Measurements from ENCODE around the gene CLDN20. TPM values are rescaled to one million over a fixed set of nuclear protein-coding genes. Genes with fewer than 3 reads are reported as not detected.
"Not testable (repeated sequence)": the region's sequence is repeated elsewhere in the genome, so short reads cannot be mapped to it uniquely, and the experiment has no call there.

CLDN20 gene, protein sequence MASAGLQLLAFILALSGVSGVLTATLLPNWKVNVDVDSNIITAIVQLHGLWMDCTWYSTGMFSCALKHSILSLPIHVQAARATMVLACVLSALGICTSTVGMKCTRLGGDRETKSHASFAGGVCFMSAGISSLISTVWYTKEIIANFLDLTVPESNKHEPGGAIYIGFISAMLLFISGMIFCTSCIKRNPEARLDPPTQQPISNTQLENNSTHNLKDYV
- total RNA-seq = 1 to 10 TPM; 1.5 to 4.4 (median 3.3) TPM

DNA sequence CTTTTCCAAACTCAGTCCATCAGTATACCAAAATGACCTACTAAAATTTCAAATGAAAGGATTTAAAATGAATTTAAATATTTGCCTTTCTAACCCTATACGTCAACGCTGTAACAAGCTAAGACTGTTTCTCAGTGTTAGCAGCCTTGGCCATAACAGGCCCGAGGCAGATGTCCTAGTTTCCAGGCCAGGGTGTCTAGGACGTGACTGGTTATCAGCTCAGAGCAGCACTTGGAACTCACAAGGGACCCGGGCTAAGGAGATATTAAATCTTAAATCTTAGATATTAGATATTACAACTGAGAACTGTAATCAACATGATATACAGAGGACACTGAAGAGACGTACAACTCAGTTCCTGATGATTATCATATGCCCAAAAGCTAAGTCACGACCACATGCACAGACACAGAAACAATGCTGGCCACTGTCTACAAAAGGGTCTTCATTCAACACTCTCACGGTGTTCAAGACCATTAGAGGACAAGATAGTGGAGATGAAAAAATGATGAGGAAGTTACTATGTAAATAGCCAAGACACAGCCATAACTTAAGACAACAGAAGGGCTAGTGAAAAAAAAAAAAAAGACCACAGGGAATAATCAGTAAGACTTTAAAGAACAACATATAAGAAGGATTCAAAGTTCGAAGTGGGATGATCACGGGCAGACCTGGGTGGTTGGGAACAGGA, at the start of gene CLDN20:
Gene CLDN20 (plus strand): TSS at position 641 of the 691 bp plus-strand sequence. CDS start 11,707 bp downstream, outside the sequence.
- 84% methylated on average over 10 of the region's 10 CpGs for WGBS, 2 donors
- Histone ChIP-seq H3K27me3 (no peaks in the 10 kb centered on the region), H3K4me3 (no peak within 1 kb of the TSS), H3K9me3 (no peaks in the 10 kb centered on the region), H3K27ac (peak within 1 kb of the TSS in 1 of 4 donors; percentile 61), H3K4me1 (peaks cover 0 to 4% (median 0%) of the 10 kb centered on the region in 4 donors), H3K36me3 (peaks cover 0 to 28% (median 0%) of the 10 kb centered on the region in 3 donors)
- TF ChIP-seq, protein P1, sequence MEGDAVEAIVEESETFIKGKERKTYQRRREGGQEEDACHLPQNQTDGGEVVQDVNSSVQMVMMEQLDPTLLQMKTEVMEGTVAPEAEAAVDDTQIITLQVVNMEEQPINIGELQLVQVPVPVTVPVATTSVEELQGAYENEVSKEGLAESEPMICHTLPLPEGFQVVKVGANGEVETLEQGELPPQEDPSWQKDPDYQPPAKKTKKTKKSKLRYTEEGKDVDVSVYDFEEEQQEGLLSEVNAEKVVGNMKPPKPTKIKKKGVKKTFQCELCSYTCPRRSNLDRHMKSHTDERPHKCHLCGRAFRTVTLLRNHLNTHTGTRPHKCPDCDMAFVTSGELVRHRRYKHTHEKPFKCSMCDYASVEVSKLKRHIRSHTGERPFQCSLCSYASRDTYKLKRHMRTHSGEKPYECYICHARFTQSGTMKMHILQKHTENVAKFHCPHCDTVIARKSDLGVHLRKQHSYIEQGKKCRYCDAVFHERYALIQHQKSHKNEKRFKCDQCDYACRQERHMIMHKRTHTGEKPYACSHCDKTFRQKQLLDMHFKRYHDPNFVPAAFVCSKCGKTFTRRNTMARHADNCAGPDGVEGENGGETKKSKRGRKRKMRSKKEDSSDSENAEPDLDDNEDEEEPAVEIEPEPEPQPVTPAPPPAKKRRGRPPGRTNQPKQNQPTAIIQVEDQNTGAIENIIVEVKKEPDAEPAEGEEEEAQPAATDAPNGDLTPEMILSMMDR (IDR thresholded peaks at IDR 0.05) = no peak
- TF ChIP-seq POLR2A (IDR thresholded peaks at IDR 0.05) = no peak
- no peak for DNase-seq (ENCODE audit: low spot score in 2 of 2)

DNA sequence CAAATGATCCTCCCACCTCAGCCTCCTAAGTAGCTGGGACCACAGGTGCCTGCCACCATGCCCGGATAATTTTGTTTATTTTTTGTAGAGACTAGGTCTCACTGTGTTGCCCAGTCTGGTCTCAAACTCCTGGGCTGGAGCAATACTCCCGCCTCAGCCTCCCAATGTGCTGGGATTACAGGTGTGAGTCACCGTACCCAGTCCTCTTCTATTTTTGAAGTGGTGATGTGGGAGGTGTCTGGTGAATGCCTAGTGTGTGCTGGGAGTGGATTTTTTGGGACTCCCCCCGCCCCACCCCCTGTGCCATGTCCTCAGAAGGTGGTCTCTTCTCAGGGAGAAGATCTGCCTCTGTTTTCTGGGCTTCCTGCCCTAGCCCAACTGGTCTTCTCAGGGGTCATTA, 47.9 kb upstream of the CLDN20 start:
- TF ChIP-seq, protein P1 (IDR thresholded peaks at IDR 0.05) = no peak
- no peak for TF ChIP-seq EP300 (IDR thresholded peaks at IDR 0.05)
- no peak for TF ChIP-seq POLR2A (IDR thresholded peaks at IDR 0.05)
- no peaks in the 10 kb centered on the region for H3K36me3 ChIP-seq
- H3K9me3 ChIP-seq = no peaks in the 10 kb centered on the region
- H3K4me1 ChIP-seq = no peaks in the 10 kb centered on the region
- no peak overlapping the region for H3K27ac ChIP-seq
- 94 to 97% methylated on average over 3 to 4 of the region's 4 CpGs for WGBS, 2 donors
- no peak for DNase-seq (ENCODE audit: low spot score in 2 of 2)
- peaks cover 0 to 5% of the 10 kb centered on the region in 2 donors for H3K27me3 ChIP-seq
- no peak overlapping the region for H3K4me3 ChIP-seq

DNA sequence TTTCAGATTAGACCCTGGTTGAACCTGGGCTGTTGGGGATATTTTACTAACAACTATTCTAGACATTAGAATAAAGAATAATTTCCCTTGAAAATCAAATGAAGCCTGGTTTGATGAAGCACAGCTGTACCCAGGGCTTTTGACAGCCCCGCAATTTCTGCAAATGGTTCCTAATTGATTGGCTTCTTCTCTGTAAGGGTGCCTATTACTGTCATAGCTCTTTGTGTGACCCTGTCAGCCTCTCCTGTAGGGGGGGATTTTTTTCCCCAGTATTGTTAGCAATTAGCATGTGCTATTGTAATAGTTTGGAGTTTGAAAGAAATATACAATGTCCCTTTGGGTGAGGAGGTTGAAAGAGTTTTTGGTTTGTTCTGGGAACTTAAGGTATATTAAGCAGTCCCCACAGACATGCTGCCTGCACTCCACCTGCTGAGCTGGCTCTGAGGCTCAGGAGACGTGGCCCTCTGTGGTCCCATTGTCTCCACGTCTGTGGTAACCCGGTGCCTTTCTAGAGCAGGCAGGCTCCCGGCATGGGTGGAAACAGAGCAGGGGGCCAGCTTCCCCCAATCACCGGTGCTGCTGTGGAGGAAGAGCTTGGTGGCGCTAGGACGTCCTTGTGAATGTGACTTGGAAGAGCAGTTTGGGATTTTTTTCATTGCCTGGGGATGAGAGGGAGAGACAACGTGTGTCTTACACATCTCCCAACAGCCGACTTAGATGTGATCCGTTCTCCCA, 47.3 kb upstream of the CLDN20 start:
- H3K9me3 ChIP-seq = no peaks in the 10 kb centered on the region
- DNase-seq (ENCODE audit: low spot score in 2 of 2) = no peak
- H3K36me3 ChIP-seq = no peaks in the 10 kb centered on the region
- H3K27ac ChIP-seq = no peak overlapping the region
- H3K4me1 ChIP-seq = no peaks in the 10 kb centered on the region
- WGBS, 2 donors = 43 to 53% methylated on average over 11 of the region's 11 CpGs
- no peak for TF ChIP-seq EP300 (IDR thresholded peaks at IDR 0.05)
- no peak for TF ChIP-seq POLR2A (IDR thresholded peaks at IDR 0.05)
- TF ChIP-seq, protein P1 (IDR thresholded peaks at IDR 0.05) = no peak
- H3K4me3 ChIP-seq = no peak overlapping the region
- peaks cover 0 to 5% of the 10 kb centered on the region in 2 donors for H3K27me3 ChIP-seq

DNA sequence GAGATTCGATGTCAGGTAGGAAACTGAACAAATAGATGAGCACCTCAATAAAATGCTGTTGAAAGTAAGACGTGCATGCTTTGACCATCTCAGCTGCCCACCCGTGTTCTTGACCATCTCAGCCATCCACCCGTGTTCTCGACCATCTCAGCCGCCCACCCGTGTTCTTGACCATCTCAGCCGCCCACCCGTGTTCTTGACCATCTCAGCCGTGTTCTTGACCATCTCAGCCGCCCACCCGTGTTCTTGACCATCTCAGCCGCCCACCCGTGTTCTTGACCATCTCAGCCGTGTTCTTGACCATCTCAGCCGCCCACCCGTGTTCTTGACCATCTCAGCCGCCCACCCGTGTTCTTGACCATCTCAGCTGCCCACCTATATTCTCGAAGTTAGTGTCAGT, 45.1 kb upstream of the CLDN20 start:
- H3K4me1 ChIP-seq; H3K27me3 ChIP-seq; DNase-seq (ENCODE audit: low spot score in 2 of 2); H3K36me3 ChIP-seq; H3K9me3 ChIP-seq; H3K27ac ChIP-seq; H3K4me3 ChIP-seq: not testable (repeated sequence)
- WGBS, 2 donors = 89 to 90% methylated on average over 20 of the region's 20 CpGs

DNA sequence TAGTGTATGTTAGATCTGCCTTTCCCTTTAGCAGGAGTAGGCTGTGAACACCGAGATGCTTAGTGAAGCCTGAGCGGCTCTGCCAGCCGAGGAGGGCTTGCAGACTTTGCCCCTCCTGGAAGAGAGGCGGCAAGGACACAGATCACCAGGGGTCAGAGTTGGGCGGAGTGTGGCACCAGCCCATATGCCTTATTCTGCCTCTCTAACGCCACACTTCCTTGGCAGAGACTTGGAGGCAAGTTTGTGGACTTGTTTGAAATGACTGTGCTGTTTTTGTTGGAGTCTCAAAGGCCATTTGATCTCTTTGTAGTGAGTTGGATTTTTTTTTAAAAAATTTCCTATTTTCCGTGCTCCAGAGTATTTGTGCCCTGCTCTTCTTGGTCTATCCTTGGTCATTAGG, 44.5 kb upstream of the CLDN20 start:
- TF ChIP-seq, protein P1 (IDR thresholded peaks at IDR 0.05) = no peak
- TF ChIP-seq POLR2A (IDR thresholded peaks at IDR 0.05) = no peak
- H3K4me3 ChIP-seq = no peak overlapping the region
- peaks cover 0 to 5% of the 10 kb centered on the region in 2 donors for H3K27me3 ChIP-seq
- no peaks in the 10 kb centered on the region for H3K36me3 ChIP-seq
- no peak overlapping the region for H3K27ac ChIP-seq
- no peaks in the 10 kb centered on the region for H3K9me3 ChIP-seq
- no peaks in the 10 kb centered on the region for H3K4me1 ChIP-seq
- no peak for DNase-seq (ENCODE audit: low spot score in 2 of 2)
- 69 to 78% methylated on average over 7 of the region's 7 CpGs for WGBS, 2 donors
